HEK293 (cell line): ENCODE data around the gene MTUS2.

Experiments used
- CTCF ChIA-PET: fragments of 350-600 bp; formaldehyde crosslinking; extraction: SDS; loops from one replicate; lab custom pipeline; 2021; ENCODE audit warnings: antibody characterized with exemption; lab: Yijun Ruan, JAX
- POLR2A ChIA-PET: fragments of 300-600 bp; formaldehyde crosslinking; extraction: SDS; loops from one replicate; lab custom pipeline; 2020; ENCODE audit warnings: antibody characterized with exemption, inconsistent platforms; lab: Yijun Ruan, JAX
- H3K27ac ChIP-seq: fragments of 200-500 bp; sonication (Bioruptor generic); 2 replicates; pipeline ENCODE4 v1.5.1; 2014; ENCODE audit warnings: low read depth, low read length, control low read depth, inconsistent platforms; ENCODE audit errors: extremely low read depth
- H3K36me3 ChIP-seq, 2 experiments: fragments of 200-500 bp in 1 of 2; sonication (Bioruptor generic) in 1 of 2; 1 replicate in 1 of 2; 2 replicates in 1 of 2; pipeline ENCODE4 v1.5.1; 2014 to 2017; ENCODE audit warnings: inconsistent platforms in 2 of 2, low read length in 2 of 2; ENCODE audit not compliant: control insufficient read depth in 2 of 2, insufficient read depth in 1 of 2
- H3K4me1 ChIP-seq: fragments of 200-500 bp; sonication (Bioruptor generic); 2 replicates; pipeline ENCODE4 v1.5.1; 2014; ENCODE audit warnings: mild to moderate bottlenecking, low read length, inconsistent platforms; ENCODE audit not compliant: control insufficient read depth, insufficient read depth
- H3K4me3 ChIP-seq: 2 replicates; pipeline ENCODE4 v1.5.1; 2011; ENCODE audit warnings: low read depth, mild to moderate bottlenecking, control low read depth, low read length, moderate library complexity
- H3K9me3 ChIP-seq: fragments of 200-500 bp; sonication (Bioruptor generic); 2 replicates; pipeline ENCODE4 v1.5.1; 2014; ENCODE audit warnings: low read depth, low read length, inconsistent platforms; ENCODE audit not compliant: control insufficient read depth, insufficient read depth
- BCL11B ChIP-seq: fragments of 450-650 bp; formaldehyde crosslinking; IDR thresholded peaks from 2 replicates; pipeline ENCODE4 v1.5.1; 2016; ENCODE audit warnings: low read depth, missing biosample characterization, missing genetic modification characterization
- GLIS1 ChIP-seq: fragments of 450-650 bp; formaldehyde crosslinking; IDR thresholded peaks from 2 replicates; pipeline ENCODE4 v1.5.1; 2016; ENCODE audit warnings: missing biosample characterization, missing genetic modification characterization
- KLF16 ChIP-seq: fragments of 450-650 bp; formaldehyde crosslinking; IDR thresholded peaks from 2 replicates; pipeline ENCODE4 v1.5.1; 2017; ENCODE audit warnings: missing biosample characterization, missing genetic modification characterization
- PRDM4 ChIP-seq: fragments of 450-650 bp; formaldehyde crosslinking; IDR thresholded peaks from 2 replicates; pipeline ENCODE4 v1.5.1; 2017; ENCODE audit warnings: missing biosample characterization, missing genetic modification characterization
- RBAK ChIP-seq: fragments of 450-650 bp; formaldehyde crosslinking; IDR thresholded peaks from 2 replicates; pipeline ENCODE4 v1.5.1; 2016; ENCODE audit warnings: missing biosample characterization, missing genetic modification characterization
- SCRT2 ChIP-seq: fragments of 450-650 bp; formaldehyde crosslinking; IDR thresholded peaks from 2 replicates; pipeline ENCODE4 v1.5.1; 2016; ENCODE audit warnings: missing biosample characterization, missing genetic modification characterization
- ZBTB44 ChIP-seq: fragments of 450-650 bp; IDR thresholded peaks from 2 replicates; pipeline ENCODE4 v1.5.1; 2018; ENCODE audit warnings: missing biosample characterization, mild to moderate bottlenecking, missing genetic modification characterization
- ZBTB49 ChIP-seq: fragments of 450-650 bp; formaldehyde crosslinking; IDR thresholded peaks from 2 replicates; pipeline ENCODE4 v1.5.1; 2016; ENCODE audit warnings: missing biosample characterization, missing genetic modification characterization, low read depth
- ZFP37 ChIP-seq: fragments of 450-650 bp; formaldehyde crosslinking; IDR thresholded peaks from 2 replicates; pipeline ENCODE4 v1.5.1; 2016; ENCODE audit warnings: missing biosample characterization, missing genetic modification characterization
- ZIC2 ChIP-seq: fragments of 450-650 bp; formaldehyde crosslinking; IDR thresholded peaks from 2 replicates; pipeline ENCODE4 v1.5.1; 2016; ENCODE audit warnings: missing biosample characterization, missing genetic modification characterization
- ZNF174 ChIP-seq: fragments of 450-650 bp; formaldehyde crosslinking; IDR thresholded peaks from 2 replicates; pipeline ENCODE4 v1.5.0; 2017; ENCODE audit warnings: missing biosample characterization, mild to moderate bottlenecking, missing genetic modification characterization
- ZNF19 ChIP-seq: fragments of 450-650 bp; formaldehyde crosslinking; IDR thresholded peaks from 2 replicates; pipeline ENCODE4; 2016; ENCODE audit warnings: missing biosample characterization, missing genetic modification characterization, low read depth
- ZNF23 ChIP-seq: fragments of 450-650 bp; formaldehyde crosslinking; IDR thresholded peaks from 2 replicates; pipeline ENCODE4 v1.5.1; 2016; ENCODE audit warnings: missing biosample characterization, missing genetic modification characterization, borderline replicate concordance
- ZNF24 ChIP-seq: fragments of 450-650 bp; formaldehyde crosslinking; IDR thresholded peaks from 2 replicates; pipeline ENCODE4 v1.5.1; 2016; ENCODE audit warnings: missing biosample characterization, missing genetic modification characterization
- ZNF292 ChIP-seq: fragments of 450-650 bp; formaldehyde crosslinking; IDR thresholded peaks from 2 replicates; pipeline ENCODE4 v1.5.1; 2016; ENCODE audit warnings: low read depth, missing biosample characterization, missing genetic modification characterization, borderline replicate concordance
- ZNF335 ChIP-seq: fragments of 450-650 bp; formaldehyde crosslinking; conservative IDR thresholded peaks from 2 replicates; pipeline ENCODE4 v1.5.1; 2016; ENCODE audit warnings: missing biosample characterization, missing genetic modification characterization
- ZNF404 ChIP-seq: fragments of 450-650 bp; formaldehyde crosslinking; IDR thresholded peaks from 2 replicates; pipeline ENCODE4 v1.5.1; 2017; ENCODE audit warnings: missing biosample characterization, missing genetic modification characterization
- ZNF488 ChIP-seq: fragments of 450-650 bp; formaldehyde crosslinking; IDR thresholded peaks from 2 replicates; pipeline ENCODE4 v1.5.1; 2016; ENCODE audit warnings: missing biosample characterization, missing genetic modification characterization
- ZNF571 ChIP-seq: fragments of 450-650 bp; formaldehyde crosslinking; IDR thresholded peaks from 2 replicates; pipeline ENCODE4 v1.5.0; 2017; ENCODE audit warnings: missing biosample characterization, missing genetic modification characterization
- ZNF610 ChIP-seq: fragments of 450-650 bp; formaldehyde crosslinking; IDR thresholded peaks from 2 replicates; pipeline ENCODE4 v1.5.1; 2016; ENCODE audit warnings: missing biosample characterization, missing genetic modification characterization, borderline replicate concordance
- ZNF626 ChIP-seq: fragments of 450-650 bp; sonication (Bioruptor Pico); formaldehyde crosslinking; IDR thresholded peaks from 2 replicates; pipeline ENCODE4 v1.5.1; 2018; ENCODE audit warnings: missing biosample characterization, missing genetic modification characterization, inconsistent platforms
- ZNF645 ChIP-seq: fragments of 450-650 bp; formaldehyde crosslinking; IDR thresholded peaks from 2 replicates; pipeline ENCODE4; 2016; ENCODE audit warnings: missing biosample characterization, missing genetic modification characterization
- ZNF654 ChIP-seq: fragments of 450-650 bp; formaldehyde crosslinking; IDR thresholded peaks from 2 replicates; pipeline ENCODE4 v1.5.1; 2016; ENCODE audit warnings: low read depth, missing biosample characterization, missing genetic modification characterization
- ZNF843 ChIP-seq: fragments of 450-650 bp; formaldehyde crosslinking; IDR thresholded peaks from 2 replicates; pipeline ENCODE4 v1.5.1; 2016; ENCODE audit warnings: missing biosample characterization, missing genetic modification characterization
- ZSCAN23 ChIP-seq: fragments of 450-650 bp; formaldehyde crosslinking; IDR thresholded peaks from 2 replicates; pipeline ENCODE4 v1.5.1; 2016; ENCODE audit warnings: missing biosample characterization, missing genetic modification characterization
- ZSCAN30 ChIP-seq: fragments of 450-650 bp; IDR thresholded peaks from 2 replicates; pipeline ENCODE4 v1.5.1; 2018; ENCODE audit warnings: missing biosample characterization, mild to moderate bottlenecking, missing genetic modification characterization, moderate library complexity

MTUS2 gene

GRCh38 chr13:29483211-29483610 is 663.1 kb downstream of the MTUS2 start (continued):
- TF ChIP-seq ZNF335 (tag by site-specific recombination) = no peak
- TF ChIP-seq ZNF24 (tag by site-specific recombination) = no peak
- TF ChIP-seq ZIC2 (tag by site-specific recombination) = no peak
- no peak for TF ChIP-seq ZNF610 (tag by site-specific recombination)
- no peak for TF ChIP-seq BCL11B
- TF ChIP-seq ZNF571 (tag by site-specific recombination) = no peak
- no peak for TF ChIP-seq ZNF626 (tag by site-specific recombination)
- TF ChIP-seq ZNF488 (tag by site-specific recombination) = no peak
- no peak for TF ChIP-seq ZNF404
- no peak for TF ChIP-seq ZNF843 (tag by site-specific recombination)
- no peak for TF ChIP-seq ZNF645 (tag by site-specific recombination)
- TF ChIP-seq ZNF23 (tag by site-specific recombination) = no peak
- TF ChIP-seq SCRT2 (tag by site-specific recombination) = no peak

GRCh38 chr13:29483623-29484022 is 663.5 kb downstream of the MTUS2 start:
- Histone ChIP-seq H3K27ac (no peak overlapping the region), H3K9me3 (no peaks in the 10 kb centered on the region), H3K4me1 (peaks cover 3% of the 10 kb centered on the region; the same call in 1 of the 2 replicates)
- CTCF ChIA-PET = interaction anchor here (1.4 kb wide), 1 partner anchor 12 kb away, joined by 8 read pairs; no protein-coding TSS in a partner anchor
- TF ChIP-seq ZNF654 (tag by site-specific recombination) (no peak), ZNF19 (tag by site-specific recombination) (no peak), ZFP37 (no peak), ZNF292 (no peak), ZNF174 (no peak), RBAK (tag by site-specific recombination) (no peak), ZBTB49 (tag by site-specific recombination) (no peak)
- TF ChIP-seq, all 188 proteins: peak for 0
- POLR2A ChIA-PET = no interaction called here
- Histone ChIP-seq H3K36me3 (no peaks in the 10 kb centered on the region), H3K4me3 (no peak overlapping the region)

- no peak overlapping the region for H3K4me3 ChIP-seq
- ChIA-PET POLR2A (no interaction called here), CTCF (interaction anchor here (1.4 kb wide), 1 partner anchor 12 kb away, joined by 8 read pairs; no protein-coding TSS in a partner anchor)
- no peaks in the 10 kb centered on the region for H3K9me3 ChIP-seq
- H3K36me3 ChIP-seq = no peaks in the 10 kb centered on the region
- H3K27ac ChIP-seq = no peak overlapping the region
- TF ChIP-seq KLF16 (tag by site-specific recombination) = no peak
- TF ChIP-seq GLIS1 = peak; percentile 48
- TF ChIP-seq PRDM4 (tag by site-specific recombination) = no peak
- no peak for TF ChIP-seq ZSCAN30 (tag by site-specific recombination)
- TF ChIP-seq ZIC2 (tag by site-specific recombination) = peak; percentile 28
- no peak for TF ChIP-seq ZSCAN23 (tag by site-specific recombination)
- peak; percentile 36; the same call in 1 of the 2 replicates for TF ChIP-seq ZBTB44 (tag by site-specific recombination)
- peaks cover 3% of the 10 kb centered on the region; the same call in 1 of the 2 replicates for H3K4me1 ChIP-seq
Measured at GRCh38 chr13:29484236-29484635, 664.1 kb downstream of the MTUS2 start.
